A673 (cell line): ENCODE measurements around the gene HOXA5. TPM values are rescaled to one million over a fixed set of nuclear protein-coding genes. Genes with fewer than 3 reads are reported as not detected.

Experiments
- BruUV-seq: library from RNA; stranded (reverse); fragments of 400-500 nt; replicated peaks from 2 replicates; lab custom pipeline; 2021; lab: Mats Ljungman, UMichigan
- CTCF ChIA-PET: fragments of 300-600 bp; sonication (Branson Sonifier 250); formaldehyde crosslinking; loops from one replicate; lab custom pipeline; 2022; ENCODE audit warnings: antibody characterized with exemption; lab: Charles Lee
- POLR2A ChIA-PET: fragments of 300-600 bp; sonication (Branson Sonifier 250); formaldehyde crosslinking; loops from one replicate; lab custom pipeline; 2022; ENCODE audit warnings: antibody characterized with exemption; ENCODE audit not compliant: low non-redundant PET; lab: Charles Lee
- DNase-seq: peaks from one replicate; pipeline ENCODE4 v3.0.0-alpha.2; 2015; ENCODE audit warnings: low spot score
- H3K27ac ChIP-seq: fragments of 200-600 bp; sonication (generic); 2 replicates; pipeline ENCODE4 v1.5.1; 2016; ENCODE audit warnings: mixed run types, low read depth, mild to moderate bottlenecking, mixed read lengths, antibody characterized with exemption, low read length; ENCODE audit not compliant: poor library complexity, severe bottlenecking
- H3K27me3 ChIP-seq: fragments of 200-600 bp; sonication (generic); replicated peaks from 2 replicates; pipeline ENCODE4 v1.6.1; 2017; ENCODE audit warnings: mixed run types, low read depth, mild to moderate bottlenecking, mixed read lengths, antibody characterized with exemption, low read length; ENCODE audit not compliant: insufficient read depth, poor library complexity
- H3K36me3 ChIP-seq: fragments of 200-600 bp; sonication (generic); 2 replicates; pipeline ENCODE4 v1.6.1; 2016; ENCODE audit warnings: mixed run types, mild to moderate bottlenecking, mixed read lengths, antibody characterized with exemption, low read length; ENCODE audit not compliant: insufficient read depth, poor library complexity, severe bottlenecking
- H3K4me1 ChIP-seq: fragments of 200-600 bp; sonication (generic); 2 replicates; pipeline ENCODE4 v1.6.1; 2017; ENCODE audit warnings: mixed run types, mild to moderate bottlenecking, mixed read lengths, antibody characterized with exemption, low read length; ENCODE audit not compliant: insufficient read depth, poor library complexity, severe bottlenecking
- H3K4me3 ChIP-seq: fragments of 200-600 bp; sonication (generic); 2 replicates; pipeline ENCODE4 v1.5.1; 2016; ENCODE audit warnings: low read depth, mixed run types, mild to moderate bottlenecking, mixed read lengths, low read length; ENCODE audit not compliant: poor library complexity, severe bottlenecking
- H3K9me3 ChIP-seq: fragments of 200-600 bp; sonication (generic); 2 replicates; pipeline ENCODE4 v1.6.1; 2016; ENCODE audit warnings: mixed run types, low read depth, mild to moderate bottlenecking, mixed read lengths, antibody characterized with exemption, low read length; ENCODE audit not compliant: poor library complexity, severe bottlenecking
- EZH2 ChIP-seq: fragments of 200-600 bp; sonication (generic); IDR thresholded peaks from 2 replicates; pipeline ENCODE4 v1.6.1; 2017; ENCODE audit warnings: borderline replicate concordance, low read depth, mild to moderate bottlenecking, mixed read lengths, antibody characterized with exemption, low read length; ENCODE audit not compliant: poor library complexity, severe bottlenecking
- intact Hi-C: fragments of 100-400 bp; cut with micrococcal nuclease; formaldehyde crosslinking; loops from one replicate; pipeline ENCODE4 v1.10.0; 2022; ENCODE audit not compliant: unreplicated experiment
- total RNA-seq: library from RNA; stranded (reverse); gene quantifications from 2 replicates; pipeline ENCODE4 v1.2.3, GENCODE V29; 2021
- TF ChIP-seq, protein P1 (sequence below): fragments of 300-800, 200-600 bp; sonication (generic); conservative IDR thresholded peaks from 2 replicates; pipeline ENCODE4 v1.5.1; 2017; ENCODE audit warnings: low read depth, mild to moderate bottlenecking, antibody characterized with exemption, low read length, moderate library complexity, mixed read lengths

HOXA5 gene
- total RNA-seq, 1 experiment from 2014 or later = not detected

GRCh38 chr7:27117887-27118491 is 25.5 kb downstream of the HOXA5 start:
- ChIA-PET POLR2A (no interaction called here), CTCF (no interaction called here)
- H3K27me3 ChIP-seq = peaks cover 97% of the 10 kb centered on the region
- H3K9me3 ChIP-seq = no peaks in the 10 kb centered on the region
- no peak for TF ChIP-seq EZH2
- TF ChIP-seq, protein P1, sequence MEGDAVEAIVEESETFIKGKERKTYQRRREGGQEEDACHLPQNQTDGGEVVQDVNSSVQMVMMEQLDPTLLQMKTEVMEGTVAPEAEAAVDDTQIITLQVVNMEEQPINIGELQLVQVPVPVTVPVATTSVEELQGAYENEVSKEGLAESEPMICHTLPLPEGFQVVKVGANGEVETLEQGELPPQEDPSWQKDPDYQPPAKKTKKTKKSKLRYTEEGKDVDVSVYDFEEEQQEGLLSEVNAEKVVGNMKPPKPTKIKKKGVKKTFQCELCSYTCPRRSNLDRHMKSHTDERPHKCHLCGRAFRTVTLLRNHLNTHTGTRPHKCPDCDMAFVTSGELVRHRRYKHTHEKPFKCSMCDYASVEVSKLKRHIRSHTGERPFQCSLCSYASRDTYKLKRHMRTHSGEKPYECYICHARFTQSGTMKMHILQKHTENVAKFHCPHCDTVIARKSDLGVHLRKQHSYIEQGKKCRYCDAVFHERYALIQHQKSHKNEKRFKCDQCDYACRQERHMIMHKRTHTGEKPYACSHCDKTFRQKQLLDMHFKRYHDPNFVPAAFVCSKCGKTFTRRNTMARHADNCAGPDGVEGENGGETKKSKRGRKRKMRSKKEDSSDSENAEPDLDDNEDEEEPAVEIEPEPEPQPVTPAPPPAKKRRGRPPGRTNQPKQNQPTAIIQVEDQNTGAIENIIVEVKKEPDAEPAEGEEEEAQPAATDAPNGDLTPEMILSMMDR = no peak
- no peak overlapping the region for H3K4me3 ChIP-seq
- H3K36me3 ChIP-seq = no peaks in the 10 kb centered on the region
- no peaks in the 10 kb centered on the region for H3K4me1 ChIP-seq
- no peak for DNase-seq
- H3K27ac ChIP-seq = no peak overlapping the region
- BruUV-seq = no TSS peak
- intact Hi-C loops = no loop called here

DNA sequence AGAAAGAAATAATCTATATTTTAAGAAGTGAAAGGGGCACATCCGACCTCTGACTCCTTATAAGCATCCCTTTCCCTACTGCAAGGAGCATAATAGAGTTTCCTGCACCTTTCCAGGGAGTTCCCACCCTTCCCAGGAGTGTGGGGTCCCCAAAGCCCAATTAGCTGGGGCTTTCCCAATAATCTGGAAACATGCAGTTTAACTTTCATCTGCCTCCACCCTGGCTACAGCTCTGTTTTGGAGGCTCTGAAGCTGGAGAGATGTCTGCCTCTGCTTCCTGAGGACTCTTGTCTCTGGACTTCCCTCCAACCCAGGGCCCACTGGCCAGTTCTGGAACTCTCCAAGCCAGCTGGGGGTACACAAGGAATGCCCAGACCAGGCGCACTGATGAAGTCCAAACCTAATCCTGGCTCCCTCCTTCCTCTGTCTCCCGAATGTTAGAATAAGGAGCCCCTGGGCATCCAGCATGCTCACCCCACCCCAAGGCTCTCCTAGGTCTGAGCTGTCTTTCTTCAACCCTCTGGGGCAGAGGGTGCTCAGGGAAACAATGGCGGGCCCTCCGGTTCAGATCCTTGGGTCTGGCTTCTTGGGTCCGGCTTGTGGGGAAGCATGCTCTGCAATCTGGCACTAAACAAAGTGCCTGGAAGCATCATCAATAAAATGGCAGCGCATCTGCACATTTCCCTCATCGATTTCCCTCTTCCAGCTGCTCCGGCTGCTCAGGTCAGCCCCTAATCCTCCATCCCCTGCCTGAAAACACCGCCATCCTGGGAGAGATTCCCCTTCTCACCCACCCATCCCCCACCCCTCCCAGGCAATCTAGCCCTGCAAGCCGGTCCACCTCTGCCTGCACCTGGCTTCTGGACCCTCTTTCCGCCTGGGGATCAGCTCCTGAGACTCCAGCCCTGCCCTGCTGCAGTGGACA is 26.3 kb downstream of the HOXA5 start:
- no peaks in the 10 kb centered on the region for H3K36me3 ChIP-seq
- POLR2A ChIA-PET = no interaction called here
- H3K27ac ChIP-seq = no peak overlapping the region
- intact Hi-C loops = no loop called here
- TF ChIP-seq, protein P1 = no peak
- TF ChIP-seq EZH2 = no peak
- H3K27me3 ChIP-seq = peaks cover 97% of the 10 kb centered on the region
- H3K4me1 ChIP-seq = no peaks in the 10 kb centered on the region
- no peak for DNase-seq
- H3K9me3 ChIP-seq = no peaks in the 10 kb centered on the region
- H3K4me3 ChIP-seq = no peak overlapping the region
- BruUV-seq = no TSS peak
- CTCF ChIA-PET = no interaction called here

GRCh38 chr7:27116031-27116961 is 27.2 kb downstream of the HOXA5 start:
- no peak for DNase-seq
- no TSS peak for BruUV-seq
- Histone ChIP-seq H3K4me1 (no peaks in the 10 kb centered on the region), H3K4me3 (no peak overlapping the region), H3K9me3 (no peaks in the 10 kb centered on the region), H3K36me3 (no peaks in the 10 kb centered on the region), H3K27me3 (peaks cover 97% of the 10 kb centered on the region), H3K27ac (no peak overlapping the region)
- CTCF ChIA-PET = no interaction called here
- peak; percentile 53 for TF ChIP-seq EZH2
- TF ChIP-seq, protein P1 = no peak
- intact Hi-C loops = no loop called here
- POLR2A ChIA-PET = no interaction called here
